ENCODE results near the gene RELN. TPM values are rescaled to one million over a fixed set of nuclear protein-coding genes. Genes with fewer than 3 reads are reported as not detected.

The RELN gene
- total and polyA plus RNA-seq, 10 of the 15 experiments (the other 5 are each of a cell fraction or from before 2014, with no cell fraction given) = 0.11 to 0.21 TPM; not detected in 8

- TF ChIP-seq SMAD1 (IDR thresholded peaks at IDR 0.05; ENCODE audit: low read depth, partially characterized antibody) (no peak), ATF3 (IDR thresholded peaks at IDR 0.05; ENCODE audit: borderline replicate concordance, extremely low read depth, low read depth, low read length) (no peak), MTA3 (IDR thresholded peaks at IDR 0.05; ENCODE audit: borderline replicate concordance, low read length) (no peak), REST (IDR thresholded peaks at IDR 0.05; ENCODE audit: low read depth, low read length) (no peak), KDM1A (IDR thresholded peaks at IDR 0.05; ENCODE audit: borderline replicate concordance) (no peak), RUNX3 (IDR thresholded peaks at IDR 0.05; ENCODE audit: low read length) (no peak), TARDBP (IDR thresholded peaks at IDR 0.05; ENCODE audit: borderline replicate concordance) (no peak), CUX1 (IDR thresholded peaks at IDR 0.05; ENCODE audit: insufficient replicate concordance, low read depth, low read length) (no peak)
These were observed 351.7 kb downstream of the RELN start (continued) for GRCh38 chr7:103637726-103638125.

Measured in GM12878 (cell line).